H9 (cell line): ENCODE measurements around the gene VPS9D1. TPM values are rescaled to one million over a fixed set of nuclear protein-coding genes. Genes with fewer than 3 reads are reported as not detected.

Source experiments
- DNase-seq: peaks from one replicate; pipeline ENCODE4 v3.0.0-alpha.2; 2017
- H2AFZ ChIP-seq: one replicate; pipeline ENCODE4 v1.6.1; 2013; ENCODE audit warnings: mild to moderate bottlenecking, low read length, control low read depth, moderate library complexity
- H2AK5ac ChIP-seq: 2 replicates; pipeline ENCODE4 v1.6.1; 2013; ENCODE audit warnings: low read length, control low read depth, mixed read lengths; ENCODE audit not compliant: insufficient read length
- H2BK120ac ChIP-seq: one replicate; pipeline ENCODE4 v1.6.1; 2013; ENCODE audit warnings: low read depth, mild to moderate bottlenecking, low read length, control low read depth, inconsistent platforms; ENCODE audit not compliant: poor library complexity, severe bottlenecking
- H2BK12ac ChIP-seq: 2 replicates; pipeline ENCODE4 v1.6.1; 2013; ENCODE audit warnings: low read length, control low read depth, mixed read lengths, low read depth; ENCODE audit not compliant: insufficient read length
- H2BK15ac ChIP-seq: 2 replicates; pipeline ENCODE4 v1.6.1; 2013; ENCODE audit warnings: low read depth, low read length, control low read depth
- H2BK20ac ChIP-seq: one replicate; pipeline ENCODE4 v1.6.1; 2013; ENCODE audit warnings: low read depth, mild to moderate bottlenecking, low read length, control low read depth, inconsistent platforms; ENCODE audit not compliant: poor library complexity, severe bottlenecking
- H2BK5ac ChIP-seq: 2 replicates; pipeline ENCODE4 v1.6.1; 2013; ENCODE audit warnings: low read length, control low read depth, mixed read lengths; ENCODE audit not compliant: insufficient read length
- H3K14ac ChIP-seq: 2 replicates; pipeline ENCODE4 v1.6.1; 2013; ENCODE audit warnings: low read length, control low read depth; ENCODE audit not compliant: insufficient read depth
- H3K18ac ChIP-seq: 2 replicates; pipeline ENCODE4 v1.6.1; 2013; ENCODE audit warnings: low read depth, mild to moderate bottlenecking, mixed read lengths, low read length, control low read depth; ENCODE audit not compliant: insufficient read length
- H3K23ac ChIP-seq: 2 replicates; pipeline ENCODE4 v1.6.1; 2013; ENCODE audit warnings: low read length, control low read depth, mixed read lengths, low read depth; ENCODE audit not compliant: insufficient read length
- H3K23me2 ChIP-seq: 2 replicates; pipeline ENCODE4 v1.6.1; 2013; ENCODE audit warnings: low read depth, mild to moderate bottlenecking, mixed read lengths, low read length, control low read depth; ENCODE audit not compliant: insufficient read length, poor library complexity, severe bottlenecking
- H3K27ac ChIP-seq: 2 replicates; pipeline ENCODE4 v1.5.1; 2013; ENCODE audit warnings: low read length, control low read depth, mixed read lengths, low read depth; ENCODE audit not compliant: insufficient read length
- H3K27me3 ChIP-seq: 2 replicates; pipeline ENCODE4 v1.6.1; 2013; ENCODE audit warnings: low read length, control low read depth, inconsistent platforms; ENCODE audit not compliant: insufficient read depth
- H3K4ac ChIP-seq: 2 replicates; pipeline ENCODE4 v1.6.1; 2013; ENCODE audit warnings: low read depth, mild to moderate bottlenecking, control low read depth, inconsistent platforms, low read length, moderate library complexity
- H3K4me1 ChIP-seq: 2 replicates; pipeline ENCODE4 v1.6.1; 2013; ENCODE audit warnings: low read length, control low read depth, inconsistent platforms; ENCODE audit not compliant: insufficient read depth
- H3K4me2 ChIP-seq: 2 replicates; pipeline ENCODE4 v1.6.1; 2013; ENCODE audit warnings: low read length, control low read depth, mixed read lengths; ENCODE audit not compliant: insufficient read length, insufficient read depth
- H3K56ac ChIP-seq: 2 replicates; pipeline ENCODE4 v1.6.1; 2013; ENCODE audit warnings: low read depth, mild to moderate bottlenecking, mixed read lengths, low read length, control low read depth; ENCODE audit not compliant: insufficient read length
- H3K79me1 ChIP-seq: 2 replicates; pipeline ENCODE4 v1.6.1; 2013; ENCODE audit warnings: low read depth, mild to moderate bottlenecking, moderate library complexity, low read length, control low read depth, inconsistent platforms; ENCODE audit not compliant: insufficient read depth, poor library complexity, severe bottlenecking
- H3K79me2 ChIP-seq: 2 replicates; pipeline ENCODE4 v1.6.1; 2013; ENCODE audit warnings: low read length, control low read depth, inconsistent platforms; ENCODE audit not compliant: insufficient read depth
- H3K9ac ChIP-seq: 2 replicates; pipeline ENCODE4 v1.6.1; 2013; ENCODE audit warnings: low read length, control low read depth, mixed read lengths; ENCODE audit not compliant: insufficient read length; ENCODE audit errors: extremely low read depth
- H3K9me3 ChIP-seq: one replicate; pipeline ENCODE4 v1.6.1; 2013; ENCODE audit warnings: low read depth, low read length, inconsistent platforms; ENCODE audit not compliant: control insufficient read depth
- H3T11ph ChIP-seq: one replicate; pipeline ENCODE4 v1.6.1; 2013; ENCODE audit warnings: mild to moderate bottlenecking, low read length, control low read depth, inconsistent platforms
- H4K20me1 ChIP-seq: one replicate; pipeline ENCODE4 v1.6.1; 2013; ENCODE audit not compliant: control insufficient read depth, insufficient read length, insufficient read depth
- H4K5ac ChIP-seq: 2 replicates; pipeline ENCODE4 v1.6.1; 2013; ENCODE audit warnings: low read depth, mild to moderate bottlenecking, mixed read lengths, low read length, control low read depth; ENCODE audit not compliant: insufficient read length
- H4K8ac ChIP-seq: replicated peaks from 2 replicates; pipeline ENCODE4 v1.6.1; 2013; ENCODE audit warnings: low read length, control low read depth, mixed read lengths, low read depth; ENCODE audit not compliant: insufficient read length
- H4K91ac ChIP-seq: 2 replicates; pipeline ENCODE4 v1.6.1; 2013; ENCODE audit warnings: low read depth, mild to moderate bottlenecking, moderate library complexity, mixed read lengths, low read length, control low read depth; ENCODE audit not compliant: insufficient read length
- H3K27ac Mint-ChIP-seq, 3 experiments: 2 replicates in 2 of 3; 3 replicates in 1 of 3; pipeline ENCODE4 v1.8.0; 2020 to 2021; ENCODE audit warnings: mixed read lengths in 3 of 3, mild to moderate bottlenecking in 1 of 3, moderate library complexity in 1 of 3
- H3K27me3 Mint-ChIP-seq: 2 replicates; pipeline ENCODE4 v1.8.0; 2021; ENCODE audit warnings: low read depth, mild to moderate bottlenecking, moderate library complexity, mixed read lengths
- H3K36me3 Mint-ChIP-seq, 3 experiments: 2 replicates in 2 of 3; 3 replicates in 1 of 3; pipeline ENCODE4 v1.8.0; 2020 to 2021; ENCODE audit warnings: low read depth in 3 of 3, mixed read lengths in 3 of 3; ENCODE audit not compliant: insufficient read depth in 1 of 3
- H3K4me1 Mint-ChIP-seq, 2 experiments: 2 replicates each; pipeline ENCODE4 v1.8.0; 2020; ENCODE audit warnings: mixed read lengths in 2 of 2
- H3K4me3 Mint-ChIP-seq, 2 experiments: 2 replicates in 1 of 2; 3 replicates in 1 of 2; pipeline ENCODE4 v1.8.0; 2020 to 2021; ENCODE audit warnings: mild to moderate bottlenecking in 2 of 2, mixed read lengths in 2 of 2, moderate library complexity in 1 of 2
- H3K9me3 Mint-ChIP-seq, 2 experiments: 2 replicates in 1 of 2; 3 replicates in 1 of 2; pipeline ENCODE4 v1.8.0; 2020; ENCODE audit warnings: mild to moderate bottlenecking in 2 of 2, mixed read lengths in 2 of 2, moderate library complexity in 1 of 2
- CTCF ChIP-seq: fragments of 200-600 bp; sonication (generic); conservative IDR thresholded peaks from 3 replicates; pipeline ENCODE4 v1.8.0; 2021; ENCODE audit warnings: antibody characterized with exemption, mild to moderate bottlenecking
- WGBS: extraction: QIAGEN DNeasy Blood & Tissue Kit; methylation state at CpG from one replicate; pipeline ENCODE4 v1.1.7; 2013; ENCODE audit warnings: missing lambda C conversion rate, low lambda C conversion rate, mixed read lengths; ENCODE audit not compliant: insufficient read length; ENCODE audit errors: extremely low coverage; 5-methylcytosine and 5-hydroxymethylcytosine counted together
- total RNA-seq: library from RNA; stranded (reverse); gene quantifications from 2 replicates; pipeline ENCODE4 v1.2.1, GENCODE V29; 2021

VPS9D1 gene
- total RNA-seq, 1 experiment from 2014 or later = 6.0 TPM

- Histone ChIP-seq H2AFZ (no peak overlapping the region), H4K5ac (no peak overlapping the region), H3K79me2 (no peaks in the 10 kb centered on the region), H2BK20ac (no peak overlapping the region), H3K9ac (no peak overlapping the region), H3K27ac (no peak overlapping the region), H4K91ac (no peak overlapping the region), H3K9me3 (no peaks in the 10 kb centered on the region), H3K27me3 (no peaks in the 10 kb centered on the region), H4K8ac (no peak overlapping the region), H3K56ac (no peak overlapping the region), H2BK15ac (no peak overlapping the region), H3K79me1 (no peaks in the 10 kb centered on the region), H2BK5ac (no peak overlapping the region), H3T11ph (no peak overlapping the region), H3K18ac (no peak overlapping the region), H3K23ac (no peak overlapping the region), H3K4me1 (no peaks in the 10 kb centered on the region), H3K14ac (no peak overlapping the region), H4K20me1 (no peaks in the 10 kb centered on the region), H2BK120ac (no peak overlapping the region), H2BK12ac (no peak overlapping the region), H3K4me2 (no peak overlapping the region), H3K4ac (no peak overlapping the region), H2AK5ac (no peak overlapping the region), H3K23me2 (no peaks in the 10 kb centered on the region)
- peaks cover 0 to 2% of the 10 kb centered on the region in 2 experiments; a peak in 2 of 4 replicates for H3K4me1 Mint-ChIP-seq
- H3K9me3 Mint-ChIP-seq = no peaks in the 10 kb centered on the region; a peak in 1 of 5 replicates
- DNase-seq = no peak
- no CpG with 5 or more reads among the region's 32 CpGs for WGBS
- peaks cover 31 to 68% (median 57%) of the 10 kb centered on the region in 3 experiments for H3K36me3 Mint-ChIP-seq
- TF ChIP-seq CTCF = no peak
- no peak overlapping the region for H3K4me3 Mint-ChIP-seq
- H3K27ac Mint-ChIP-seq = no peak overlapping the region
- H3K27me3 Mint-ChIP-seq = peaks cover 2% of the 10 kb centered on the region; the same call in 1 of the 2 replicates
These were observed 26.5 kb downstream of the VPS9D1 start for GRCh38 chr16:89693931-89694783.
